Medulla oblongata (tissue), 1 donor: ENCODE measurements around the gene GNAO1.
A peak's percentile ranks its signal among the peaks of the same experiment; 100 is the strongest.

Experiments
- DNase-seq: peaks from one replicate; pipeline ENCODE4 v3.0.0-alpha.2; 2015; ENCODE audit errors: extremely low spot score

Gene GNAO1

GRCh38 chr16:56265746-56266145 lies 74.5 kb downstream of the GNAO1 start:
- no peak for DNase-seq

- no peak for DNase-seq
Observed at GRCh38 chr16:56266641-56267607, 75.6 kb downstream of the GNAO1 start.

GRCh38 chr16:56267888-56268287 lies 76.6 kb downstream of the GNAO1 start:
- no peak for DNase-seq

- no peak for DNase-seq
Observed at GRCh38 chr16:56268799-56269198, 77.5 kb downstream of the GNAO1 start.

GRCh38 chr16:56269281-56269680 lies 78.0 kb downstream of the GNAO1 start:
- DNase-seq = no peak

GRCh38 chr16:56269811-56270684 lies 78.8 kb downstream of the GNAO1 start:
- peak; percentile 81 for DNase-seq

- no peak for DNase-seq
Observed at GRCh38 chr16:56270828-56271227, 79.5 kb downstream of the GNAO1 start.

- DNase-seq = no peak
Observed at GRCh38 chr16:56272583-56272894, 81.2 kb downstream of the GNAO1 start.

GRCh38 chr16:56273615-56274014 lies 82.3 kb downstream of the GNAO1 start:
- DNase-seq = no peak

GRCh38 chr16:56274369-56274768 lies 83.1 kb downstream of the GNAO1 start:
- no peak for DNase-seq

GRCh38 chr16:56275076-56275475 lies 83.8 kb downstream of the GNAO1 start:
- DNase-seq = no peak

GRCh38 chr16:56275801-56276200 lies 84.5 kb downstream of the GNAO1 start:
- no peak for DNase-seq

GRCh38 chr16:56277075-56277474 lies 85.8 kb downstream of the GNAO1 start:
- DNase-seq = no peak

- DNase-seq = no peak
Observed at GRCh38 chr16:56278196-56278855, 87.0 kb downstream of the GNAO1 start.

GRCh38 chr16:56279132-56279531 lies 87.8 kb downstream of the GNAO1 start:
- no peak for DNase-seq

GRCh38 chr16:56279914-56280313 lies 88.6 kb downstream of the GNAO1 start:
- no peak for DNase-seq

- peak; percentile 79 for DNase-seq
Observed at GRCh38 chr16:56281249-56281805, 90.0 kb downstream of the GNAO1 start.

- no peak for DNase-seq
Observed at GRCh38 chr16:56282451-56282850, 91.2 kb downstream of the GNAO1 start.

- DNase-seq = no peak
Observed at GRCh38 chr16:56284521-56284920, 93.2 kb downstream of the GNAO1 start.

GRCh38 chr16:56286809-56287208 lies 95.5 kb downstream of the GNAO1 start:
- no peak for DNase-seq

GRCh38 chr16:56288019-56288418 lies 96.7 kb downstream of the GNAO1 start:
- DNase-seq = no peak

- no peak for DNase-seq
Observed at GRCh38 chr16:56289416-56289815, 98.1 kb downstream of the GNAO1 start.
